SK-MEL-5 (cell line): Measurements from ENCODE around the gene COLEC12. TPM values are rescaled to one million over a fixed set of nuclear protein-coding genes. Genes with fewer than 3 reads are reported as not detected.

Source experiments
- DNase-seq: peaks from one replicate; pipeline ENCODE4 v3.0.0-alpha.2; 2016; ENCODE audit warnings: low read depth, low spot score
- in situ Hi-C: cut with HindIII; loops from 2 replicates; pipeline ENCODE4 v1.10.0; 2016; ENCODE audit warnings: low sequenced_read_pairs, high pct_unique_total_duplicates, low pct_unique_long_range_greater_than_20kb
- total RNA-seq: library from RNA; depleted of rRNA; stranded (reverse); fragments of >200 nt; shearing (Covaris generic); gene quantifications from 2 replicates; pipeline ENCODE4 v1.2.3, GENCODE V29; 2014

COLEC12 gene
- total RNA-seq, 1 experiment from 2014 or later = 1.9 TPM

DNA sequence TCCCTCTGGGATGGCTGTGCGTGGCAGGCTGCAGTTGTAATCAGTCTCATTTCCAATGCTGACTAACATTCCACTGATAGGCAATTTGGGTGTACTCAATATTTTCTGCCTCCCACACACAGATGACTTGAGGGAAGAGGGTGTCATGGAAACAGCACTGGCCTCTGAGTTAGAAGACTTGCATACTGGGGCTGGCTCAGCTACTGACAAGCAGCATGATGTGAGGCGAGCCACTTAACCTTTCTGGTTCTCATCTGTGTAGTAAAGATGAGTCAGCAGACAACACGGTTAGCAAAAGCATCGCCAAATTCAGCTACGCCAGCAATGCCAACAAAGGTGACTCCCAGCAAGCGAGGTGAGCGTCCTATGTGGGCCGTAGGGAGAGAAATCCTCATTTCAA, 73.5 kb downstream of the COLEC12 start:
- DNase-seq = no peak
- in situ Hi-C loops = no loop called here

DNA sequence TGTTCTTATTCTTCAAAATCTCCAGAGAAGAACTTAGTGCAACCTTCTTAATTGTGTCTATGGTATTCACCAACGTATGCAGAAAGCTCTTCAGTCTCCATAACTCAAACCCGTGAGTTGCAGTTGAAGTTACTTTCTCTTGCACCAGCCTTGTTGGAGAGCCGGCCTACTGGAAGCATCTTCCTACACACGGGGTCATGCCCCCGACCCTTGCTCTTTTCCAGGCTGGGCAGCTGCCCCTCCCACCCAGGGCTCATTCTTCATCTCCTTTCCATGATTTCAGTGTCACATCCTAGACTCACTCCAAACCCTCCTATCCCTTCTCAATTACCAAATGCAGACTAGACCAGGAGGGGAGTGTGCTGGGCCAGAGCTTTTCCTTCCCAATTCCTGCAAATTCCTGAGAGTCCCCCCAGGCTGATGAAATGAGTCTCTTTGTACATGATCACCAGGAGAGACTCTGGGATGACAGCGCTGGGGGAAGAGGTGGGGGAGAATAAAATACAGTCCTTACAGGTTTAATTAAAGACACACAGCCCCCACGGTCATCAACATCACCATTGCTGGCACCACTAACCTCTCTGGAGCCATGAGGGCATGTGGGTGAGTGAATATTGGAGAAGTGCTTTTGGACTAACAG, 75.3 kb downstream of the COLEC12 start:
- no peak for DNase-seq
- in situ Hi-C loops = no loop called here

DNA sequence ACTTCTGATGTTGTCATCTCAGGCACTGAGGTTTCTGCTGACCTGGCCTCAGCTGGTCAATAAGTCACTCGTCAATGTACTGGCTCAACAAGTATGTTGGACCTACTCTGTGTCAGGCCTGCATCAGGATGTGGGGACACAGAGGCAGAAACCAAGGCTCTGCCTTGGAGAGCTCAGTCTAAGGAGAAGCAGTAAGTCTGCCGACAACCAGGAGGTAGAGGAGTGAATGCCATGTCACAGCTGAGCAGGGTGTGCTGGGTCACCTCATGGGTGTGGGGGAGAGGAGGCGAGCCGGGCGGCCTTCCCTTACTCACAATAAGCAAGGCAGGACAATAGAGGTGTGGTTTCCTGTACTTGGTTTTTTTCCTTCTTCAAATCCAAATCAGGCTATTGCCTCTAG, 75.8 kb downstream of the COLEC12 start:
- DNase-seq = no peak
- in situ Hi-C loops = no loop called here

DNA sequence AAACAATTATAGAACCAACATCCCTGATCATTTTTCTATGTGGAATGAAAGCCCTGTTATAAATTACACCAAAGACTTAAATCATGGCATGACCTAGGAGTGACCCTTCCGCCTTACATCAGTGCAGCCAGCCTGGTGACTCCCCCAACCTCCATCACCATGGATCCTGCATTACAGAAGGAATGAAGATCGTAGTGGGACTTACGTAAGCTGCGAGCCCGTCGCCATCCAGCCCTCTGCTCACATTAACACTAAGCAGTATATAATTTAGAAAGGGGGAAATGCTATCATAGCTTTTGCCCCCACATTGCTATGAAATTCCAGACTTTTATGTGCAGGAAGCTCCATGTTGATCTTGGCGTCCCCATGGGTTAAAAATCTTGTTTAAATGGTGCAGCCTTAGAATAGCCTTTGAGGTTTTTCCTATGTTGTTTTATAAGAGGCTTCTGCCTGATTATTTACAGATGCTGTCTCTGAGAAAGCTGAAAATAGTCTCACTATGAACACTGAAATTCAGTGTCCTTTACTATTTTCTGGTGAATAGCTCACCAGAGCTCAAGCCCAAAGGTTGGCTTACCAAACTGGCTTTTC, 76.3 kb downstream of the COLEC12 start:
- in situ Hi-C loops = no loop called here
- DNase-seq = no peak

DNA sequence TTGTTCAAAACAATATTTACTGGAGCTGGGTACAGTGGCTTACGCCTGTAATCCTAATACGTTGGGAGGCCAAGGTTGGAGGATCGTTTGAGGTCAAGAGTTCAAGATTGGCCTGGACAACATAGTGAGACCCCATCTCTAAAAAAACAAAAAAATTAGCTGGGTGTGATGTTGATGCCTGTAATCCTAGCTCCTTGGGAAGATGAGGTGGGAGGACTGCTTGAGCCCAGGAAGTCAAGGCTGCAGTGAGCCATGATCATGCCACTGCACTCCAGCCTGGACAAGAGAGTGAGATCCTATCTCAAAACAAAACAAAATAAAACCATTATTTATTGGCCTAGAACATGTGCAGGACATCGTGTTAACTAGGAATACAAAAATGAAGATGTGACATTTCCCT, 77.5 kb downstream of the COLEC12 start:
- in situ Hi-C loops = no loop called here

DNA sequence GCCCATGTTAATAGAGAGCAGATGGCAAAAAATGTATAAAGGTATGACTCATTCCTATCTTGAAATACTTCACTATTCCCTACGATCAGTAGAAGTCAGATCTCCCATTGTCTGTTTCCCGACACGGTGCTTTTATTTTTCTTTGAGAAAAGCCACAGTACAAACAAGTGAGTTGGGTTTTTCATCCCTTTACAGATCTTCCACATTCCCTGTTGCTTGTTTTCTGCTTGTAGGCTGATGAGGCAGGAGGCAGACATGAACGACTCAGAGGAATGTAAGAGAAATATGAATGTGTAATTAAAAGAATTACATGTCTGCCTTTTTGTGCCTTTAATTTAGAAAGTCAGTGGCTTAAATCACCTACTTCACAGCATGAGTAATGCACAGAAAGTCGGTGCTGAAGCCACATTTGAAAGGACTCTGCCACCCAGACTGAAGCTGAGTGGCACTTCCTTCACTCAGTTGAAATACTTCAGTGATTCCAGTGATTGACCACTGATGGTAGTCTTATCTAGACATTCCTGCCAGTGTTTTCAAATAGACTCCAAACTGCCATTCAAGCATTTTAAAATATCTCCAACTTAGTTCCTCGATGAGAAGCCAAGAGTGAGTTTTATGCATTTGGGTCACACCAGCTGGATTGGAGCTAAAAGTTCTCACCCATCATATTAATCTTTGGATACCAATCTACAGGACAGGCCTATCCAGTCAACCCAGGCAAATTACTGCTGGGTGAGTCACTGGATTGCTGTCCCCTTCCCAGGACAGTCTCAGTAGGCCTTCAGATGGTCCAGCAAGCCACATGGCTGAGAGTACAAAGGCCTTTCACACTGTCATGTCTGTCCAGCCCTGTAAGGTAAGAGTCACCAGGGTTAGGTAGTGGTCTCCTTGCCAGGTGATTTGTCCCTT, 79.0 kb downstream of the COLEC12 start:
- no peak for DNase-seq
- in situ Hi-C loops = no loop called here

More for the DNA sequence above, 77.5 kb downstream of the COLEC12 start:
- DNase-seq = no peak

DNA sequence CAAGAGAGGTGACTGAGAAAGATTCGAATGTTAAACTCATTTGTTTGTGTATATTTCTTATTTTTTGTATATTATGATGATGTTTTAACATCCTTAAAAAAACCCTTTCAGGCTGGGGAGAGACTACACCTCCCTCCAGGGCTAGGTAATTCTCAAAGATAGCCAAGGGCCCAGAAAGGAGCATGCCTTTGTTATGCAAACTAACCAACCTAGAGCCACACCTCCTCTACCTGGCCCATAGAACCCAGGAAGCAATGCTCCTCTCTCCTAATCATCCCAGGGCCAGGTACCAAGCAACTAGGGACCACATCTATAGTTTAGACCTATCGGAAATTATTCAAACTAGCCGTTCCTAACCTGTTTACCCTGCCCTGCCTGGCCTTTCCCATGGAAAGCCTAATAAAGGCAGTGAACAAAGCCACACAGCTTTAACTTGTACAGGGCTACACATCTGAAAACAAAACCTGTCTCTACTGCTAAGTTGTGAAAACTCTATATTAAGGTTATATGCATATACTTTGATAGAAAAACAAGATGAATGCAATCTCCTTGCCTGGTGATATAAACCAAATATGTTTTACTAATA, 79.7 kb downstream of the COLEC12 start:
- in situ Hi-C loops = no loop called here
- DNase-seq = no peak

DNA sequence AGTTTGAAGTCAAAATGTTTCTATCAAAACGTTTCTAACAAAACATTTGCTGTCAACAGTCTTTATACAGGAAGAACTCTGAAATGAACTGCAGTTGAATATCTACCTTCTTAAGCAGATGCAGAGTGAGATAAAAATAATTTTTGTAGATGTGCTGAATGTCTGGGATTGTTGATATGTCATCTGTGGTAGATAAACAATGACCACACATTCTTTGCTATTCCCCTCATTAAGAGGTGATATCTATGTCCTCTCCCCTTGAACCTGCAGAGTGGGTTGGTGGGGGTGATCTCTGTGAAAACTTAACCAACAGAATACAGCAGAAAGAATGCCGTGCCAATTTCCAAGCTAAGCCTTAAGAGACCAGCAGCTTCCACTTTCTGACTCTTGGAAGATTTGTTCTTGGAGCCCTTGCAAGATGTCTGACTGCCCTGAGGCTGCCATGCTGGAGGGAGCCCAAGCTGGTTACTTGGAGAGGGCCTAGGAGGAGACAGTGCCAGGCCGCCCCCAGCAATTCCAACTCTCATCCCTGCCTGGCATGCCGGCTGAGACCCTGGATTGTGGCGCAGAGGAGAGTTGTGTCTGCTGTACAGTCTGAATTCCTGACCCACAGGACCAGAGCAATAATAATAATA, 80.8 kb downstream of the COLEC12 start:
- DNase-seq = no peak
- in situ Hi-C loops = no loop called here

DNA sequence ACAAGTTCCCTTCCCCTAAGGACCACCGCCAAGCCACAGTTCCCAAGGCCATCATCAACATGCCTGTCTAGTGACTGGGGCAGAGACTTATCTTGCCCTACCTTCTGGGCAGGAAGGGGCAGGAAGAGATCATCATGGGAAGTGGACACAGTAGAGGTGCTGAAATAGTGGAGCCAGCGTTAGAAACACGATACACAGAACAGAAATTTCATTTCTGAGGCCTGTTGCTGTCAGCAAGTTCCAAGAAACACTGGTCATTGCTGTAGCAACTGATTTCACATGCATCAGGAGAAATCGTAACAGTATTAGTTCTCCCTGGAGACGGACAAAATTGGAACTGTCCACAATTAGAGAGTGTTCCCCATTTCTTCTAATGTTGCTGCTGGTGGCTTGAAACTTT, 83.0 kb downstream of the COLEC12 start:
- in situ Hi-C loops = no loop called here
- no peak for DNase-seq

DNA sequence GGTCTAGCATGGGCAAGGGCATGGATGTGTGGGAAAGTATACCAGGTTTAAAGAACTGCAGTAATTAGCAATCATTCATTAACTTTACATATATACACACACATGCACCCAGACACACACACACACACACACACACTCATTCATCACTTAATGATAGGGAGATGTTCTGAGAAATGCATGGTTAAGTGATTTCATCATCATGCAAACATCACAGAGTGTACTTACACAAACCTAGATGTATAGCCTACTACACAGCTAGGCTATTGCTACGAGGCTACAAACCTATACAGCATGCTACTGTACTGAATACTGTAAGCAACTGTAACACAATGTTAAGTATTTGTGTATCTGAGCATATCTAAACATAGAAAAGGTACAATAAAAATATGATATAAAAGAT, 83.6 kb downstream of the COLEC12 start:
- in situ Hi-C loops = no loop called here
- DNase-seq = no peak

DNA sequence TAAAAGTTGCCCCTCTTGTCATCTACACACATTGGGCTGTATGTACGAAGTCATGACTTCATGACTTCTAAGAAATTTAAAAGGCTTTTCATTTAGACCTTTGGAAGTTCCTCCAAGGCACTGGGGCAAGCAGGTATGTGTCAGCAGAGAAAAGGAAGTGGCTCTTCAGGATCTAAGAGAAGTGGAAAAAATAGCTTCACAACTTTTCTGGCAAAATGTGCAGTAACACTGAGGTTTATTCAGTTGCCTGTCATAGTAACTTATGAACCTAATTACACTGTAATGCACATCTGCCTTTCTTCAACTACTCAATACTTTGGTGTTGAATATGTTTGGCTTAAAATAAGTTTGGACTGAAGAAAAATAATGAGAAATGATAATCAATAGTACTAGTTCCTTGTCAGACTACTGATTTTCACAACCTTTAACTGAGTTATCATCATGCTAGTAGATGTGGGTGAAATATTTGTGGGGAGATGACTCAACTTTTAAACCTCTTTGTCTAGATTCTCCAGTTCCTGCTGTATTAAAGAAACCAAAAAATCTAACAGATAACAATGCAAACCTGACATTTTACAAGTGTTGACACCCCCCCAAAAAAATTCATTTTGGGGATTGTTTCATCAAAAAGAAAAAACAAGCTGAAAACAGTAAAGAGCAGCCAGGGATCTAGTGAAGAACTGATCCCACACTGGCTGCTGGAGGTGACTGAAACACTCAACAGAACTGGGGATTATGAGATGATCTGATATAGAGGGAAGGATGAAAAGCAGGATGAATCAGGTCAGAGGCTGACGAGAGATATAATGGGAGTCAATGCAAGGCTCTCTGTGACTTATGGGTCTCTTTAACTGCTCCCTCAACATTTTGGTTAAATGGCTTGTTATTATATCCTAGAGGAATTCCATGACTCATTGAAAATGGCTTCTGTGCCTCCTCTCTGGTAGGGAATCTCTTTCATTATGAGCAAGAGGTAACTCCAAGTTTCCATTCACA, 84.6 kb downstream of the COLEC12 start:
- DNase-seq = no peak
- in situ Hi-C loops = no loop called here

DNA sequence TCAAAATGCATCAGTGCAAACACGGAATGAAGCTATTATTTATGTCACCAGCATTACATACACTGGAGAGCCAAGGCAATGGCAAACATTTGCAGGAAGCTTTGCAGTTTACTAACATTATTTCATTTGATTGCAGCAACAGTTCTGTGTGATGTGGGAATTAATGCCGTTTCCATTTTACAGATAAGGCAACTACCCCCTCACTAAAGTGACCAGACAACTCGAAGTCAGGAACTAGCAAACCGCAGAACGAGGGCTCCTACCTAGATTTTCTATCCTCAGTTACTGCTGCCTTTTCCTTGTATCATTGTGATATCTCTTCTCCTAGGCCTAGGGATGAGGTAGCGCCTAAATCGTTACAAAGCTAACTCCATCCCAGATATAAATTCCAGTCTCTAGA, 85.5 kb downstream of the COLEC12 start:
- in situ Hi-C loops = no loop called here
- DNase-seq = no peak

DNA sequence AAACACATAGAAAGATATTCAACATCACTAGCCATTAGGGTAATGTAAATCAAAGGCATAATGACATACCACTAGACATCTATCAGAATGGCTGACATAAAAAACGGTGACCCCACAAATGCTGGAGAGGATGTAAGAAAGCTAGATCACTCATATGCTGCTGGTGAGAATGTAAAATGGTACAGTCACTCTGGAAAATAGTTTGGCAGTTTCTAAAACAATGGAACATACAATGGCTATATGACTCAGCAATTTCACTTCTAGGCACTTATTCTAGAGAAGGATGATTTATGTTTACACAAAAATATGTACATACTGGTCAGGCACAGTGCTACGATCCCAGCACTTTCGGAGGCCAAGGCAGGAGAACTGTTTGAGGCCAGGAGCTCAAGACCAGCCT, 87.3 kb downstream of the COLEC12 start:
- in situ Hi-C loops = no loop called here
- no peak for DNase-seq

DNA sequence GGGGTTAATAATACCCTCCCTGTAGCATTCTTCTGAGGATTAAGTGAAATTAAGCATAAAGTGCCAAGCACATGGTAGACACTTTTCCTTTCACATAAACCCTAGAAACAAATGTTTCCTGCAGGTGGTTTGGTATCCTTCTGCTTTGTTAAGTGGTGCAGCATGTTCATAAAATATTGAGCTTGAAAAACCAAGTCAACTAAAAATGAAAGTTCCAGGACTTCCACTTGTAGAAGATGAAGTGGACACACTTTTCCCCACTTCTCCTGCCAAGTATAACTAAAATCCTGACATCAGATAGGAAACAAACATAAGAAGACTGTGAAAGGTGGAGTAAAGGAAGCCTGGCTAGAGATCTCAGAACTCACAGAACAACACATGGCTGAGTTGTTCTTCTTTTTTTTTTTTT, 90.5 kb downstream of the COLEC12 start:
- no peak for DNase-seq
- in situ Hi-C loops = no loop called here

DNA sequence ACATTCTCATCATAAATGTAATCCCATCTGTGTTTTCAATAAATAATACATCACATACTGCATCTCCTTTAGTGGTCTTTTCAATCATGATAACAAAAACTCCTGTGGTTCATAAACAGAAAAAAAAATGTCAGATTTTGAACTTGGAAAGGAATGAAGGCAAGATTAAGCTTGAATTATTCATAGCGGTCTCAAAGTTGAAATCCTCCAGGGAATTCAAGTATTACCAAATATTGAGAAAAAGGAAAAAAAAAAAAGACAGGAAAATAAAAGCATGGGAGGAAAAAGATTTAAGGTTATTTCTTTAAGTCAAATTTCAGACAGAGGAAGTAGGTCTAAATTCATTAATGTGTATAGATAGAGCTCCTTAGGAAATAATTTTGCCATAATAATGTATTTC, 92.1 kb downstream of the COLEC12 start:
- in situ Hi-C loops = no loop called here

DNA sequence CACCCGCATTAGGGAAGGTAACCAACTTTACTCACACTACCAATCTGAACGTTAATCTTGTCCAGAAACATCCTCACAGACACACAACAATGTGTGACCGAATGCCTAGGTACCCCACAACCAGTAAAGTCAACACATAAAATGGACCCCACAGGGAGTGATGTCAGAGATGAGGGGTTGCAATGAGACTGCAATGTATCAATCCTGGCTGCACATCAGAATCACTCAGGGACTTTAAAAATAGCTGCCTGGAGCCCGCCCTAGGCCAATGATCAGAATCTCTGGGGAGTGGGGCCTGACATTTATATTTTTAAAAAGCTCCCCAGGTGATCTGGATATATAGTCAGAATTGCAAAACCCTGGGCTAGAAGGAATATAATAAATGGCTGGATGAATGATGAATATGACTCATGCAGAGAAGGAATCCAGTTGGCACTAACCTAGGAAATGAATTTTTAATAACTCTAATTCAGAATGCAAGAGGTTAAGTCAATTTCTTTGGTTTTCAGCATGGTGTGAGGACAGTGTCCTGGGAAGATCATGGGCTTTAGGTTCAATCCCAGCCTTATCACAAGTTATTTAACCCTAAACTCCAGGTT, 92.8 kb downstream of the COLEC12 start:
- in situ Hi-C loops = no loop called here
- no peak for DNase-seq

More for the DNA sequence above, 92.1 kb downstream of the COLEC12 start:
- DNase-seq = no peak

DNA sequence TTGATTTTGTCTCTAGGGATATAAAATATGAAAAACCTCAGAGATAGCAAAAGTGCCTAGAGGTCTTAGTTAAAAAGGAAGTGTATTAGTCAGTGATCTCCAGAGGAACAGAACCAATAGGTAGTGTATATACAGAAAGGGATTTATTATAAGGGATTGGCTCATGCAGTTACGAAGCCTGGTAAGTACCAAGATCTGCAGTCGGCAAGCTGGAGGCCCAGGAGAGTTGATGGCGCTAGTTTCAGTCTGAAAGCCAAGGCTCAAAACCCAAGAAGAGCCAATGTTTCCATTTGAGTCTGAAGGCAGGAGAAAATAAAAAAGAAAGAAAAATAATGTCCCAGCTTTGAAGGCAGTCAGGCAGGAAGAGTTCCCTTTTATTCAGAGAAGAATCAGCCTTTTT, 93.3 kb downstream of the COLEC12 start:
- DNase-seq = no peak
- in situ Hi-C loops = no loop called here
